Uterus (tissue), 4 donors: ENCODE results near the gene CAMK1D. TPM values are rescaled to one million over a fixed set of nuclear protein-coding genes. Genes with fewer than 3 reads are reported as not detected.

ENCODE experiments used
- DNase-seq, 2 donors: peaks; one replicate each; pipeline ENCODE4 v3.0.0-alpha.2; 2019 to 2020
- H3K27ac ChIP-seq, 2 donors: fragments of 200-600 bp; sonication (generic); 1 replicate in 1 of 2; 2 replicates in 1 of 2; pipeline ENCODE4 v1.5.1; 2016 to 2018
- H3K27me3 ChIP-seq, 2 donors: fragments of 200-600 bp; sonication (generic); one replicate each; pipeline ENCODE4 v1.5.1; 2018 to 2019; ENCODE audit warnings: control low read depth in 1 of 2
- H3K36me3 ChIP-seq, 2 donors: fragments of 200-600 bp; sonication (generic); one replicate each; pipeline ENCODE4 v1.5.1; 2019; ENCODE audit warnings: control low read depth in 1 of 2
- H3K4me1 ChIP-seq, 2 donors: fragments of 200-600 bp; sonication (generic); one replicate each; pipeline ENCODE4 v1.5.1; 2018 to 2019; ENCODE audit warnings: control low read depth in 1 of 2
- H3K4me3 ChIP-seq, 2 donors: fragments of 200-600 bp; sonication (generic); 1 replicate in 1 of 2; 2 replicates in 1 of 2; pipeline ENCODE4 v1.5.1; 2018 to 2019; ENCODE audit warnings: mild to moderate bottlenecking in 1 of 2
- H3K9me3 ChIP-seq, 2 donors: fragments of 200-600 bp; sonication (generic); one replicate each; pipeline ENCODE4 v1.5.1; 2019; ENCODE audit warnings: control low read depth in 1 of 2
- CTCF ChIP-seq, 4 experiments: fragments of 200-600 bp in 2 of 4; fragments of 450-650 bp in 2 of 4; sonication (generic) in 2 of 4; IDR thresholded peaks; one replicate each; pipeline ENCODE4 v1.5.1; 2016 to 2019; ENCODE audit warnings: antibody characterized with exemption in 4 of 4, mild to moderate bottlenecking in 2 of 4, moderate library complexity in 1 of 4
- POLR2A ChIP-seq, 2 donors: fragments of 450-650 bp; IDR thresholded peaks; one replicate each; pipeline ENCODE4 v1.6.1; 2016; ENCODE audit warnings: antibody characterized with exemption in 2 of 2, mild to moderate bottlenecking in 1 of 2, moderate library complexity in 1 of 2
- intact Hi-C: fragments of 100-400 bp; cut with DNase I; formaldehyde crosslinking; loops from one replicate; pipeline ENCODE4 v1.15.1; 2023; ENCODE audit warnings: low total_unique reads
- total RNA-seq, 4 donors: library from RNA; depleted of rRNA in 3 of 4; stranded (reverse); fragments of >200 nt in 3 of 4; gene quantifications; one replicate each; pipeline versions ENCODE4 v1.1.0 to v1.2.4, GENCODE V29; 2014 to 2023
- donor health status: DM: yes; HTN: yes; CAD: no.

CAMK1D gene
- total RNA-seq, 4 donors from 2014 or later = 3.5 to 48.4 (median 10.8) TPM

- no peaks in the 10 kb centered on the region for H3K9me3 ChIP-seq
- no peak overlapping the region for H3K27ac ChIP-seq
- intact Hi-C loops = no loop called here
- H3K4me3 ChIP-seq = no peak overlapping the region
- H3K4me1 ChIP-seq = no peaks in the 10 kb centered on the region
- no peak for TF ChIP-seq POLR2A (IDR thresholded peaks at IDR 0.05)
- no peak for TF ChIP-seq CTCF (IDR thresholded peaks at IDR 0.05)
- H3K27me3 ChIP-seq = no peaks in the 10 kb centered on the region
- H3K36me3 ChIP-seq = no peaks in the 10 kb centered on the region
- DNase-seq = no peak
Observed at GRCh38 chr10:12622016-12622415, 272.7 kb downstream of the CAMK1D start.

GRCh38 chr10:12622691-12623090, 273.3 kb downstream of the CAMK1D start:
- no peak for DNase-seq
- intact Hi-C loops = no loop called here
- Histone ChIP-seq H3K36me3 (no peaks in the 10 kb centered on the region), H3K27ac (no peak overlapping the region), H3K27me3 (no peaks in the 10 kb centered on the region), H3K4me3 (no peak overlapping the region), H3K4me1 (no peaks in the 10 kb centered on the region), H3K9me3 (no peaks in the 10 kb centered on the region)
- no peak for TF ChIP-seq CTCF (IDR thresholded peaks at IDR 0.05)

- intact Hi-C loops = no loop called here
- H3K27me3 ChIP-seq = no peaks in the 10 kb centered on the region
- TF ChIP-seq CTCF (IDR thresholded peaks at IDR 0.05) (no peak), POLR2A (IDR thresholded peaks at IDR 0.05) (no peak)
- H3K4me1 ChIP-seq = no peaks in the 10 kb centered on the region
- H3K9me3 ChIP-seq = no peaks in the 10 kb centered on the region
- no peaks in the 10 kb centered on the region for H3K36me3 ChIP-seq
- no peak for DNase-seq
- H3K27ac ChIP-seq = no peak overlapping the region
- H3K4me3 ChIP-seq = no peak overlapping the region
Observed at GRCh38 chr10:12625393-12626023, 276.2 kb downstream of the CAMK1D start.

GRCh38 chr10:12628153-12628552, 278.8 kb downstream of the CAMK1D start:
- H3K27ac ChIP-seq = no peak overlapping the region
- intact Hi-C loops = no loop called here
- DNase-seq = no peak
- no peaks in the 10 kb centered on the region for H3K27me3 ChIP-seq
- no peak overlapping the region for H3K4me3 ChIP-seq
- TF ChIP-seq POLR2A (IDR thresholded peaks at IDR 0.05) = no peak
- no peaks in the 10 kb centered on the region for H3K4me1 ChIP-seq
- H3K9me3 ChIP-seq = no peaks in the 10 kb centered on the region
- no peaks in the 10 kb centered on the region for H3K36me3 ChIP-seq

- no peaks in the 10 kb centered on the region for H3K4me1 ChIP-seq
- intact Hi-C loops = no loop called here
- H3K4me3 ChIP-seq = no peak overlapping the region
- no peaks in the 10 kb centered on the region for H3K27me3 ChIP-seq
- H3K36me3 ChIP-seq = no peaks in the 10 kb centered on the region
- H3K27ac ChIP-seq = no peak overlapping the region
- no peaks in the 10 kb centered on the region for H3K9me3 ChIP-seq
- no peak for DNase-seq
- TF ChIP-seq POLR2A (IDR thresholded peaks at IDR 0.05) (no peak), CTCF (IDR thresholded peaks at IDR 0.05) (no peak)
Observed at GRCh38 chr10:12628964-12629766, 279.8 kb downstream of the CAMK1D start.
